ENCODE data around the gene ARMC5.

The ARMC5 gene

DNA sequence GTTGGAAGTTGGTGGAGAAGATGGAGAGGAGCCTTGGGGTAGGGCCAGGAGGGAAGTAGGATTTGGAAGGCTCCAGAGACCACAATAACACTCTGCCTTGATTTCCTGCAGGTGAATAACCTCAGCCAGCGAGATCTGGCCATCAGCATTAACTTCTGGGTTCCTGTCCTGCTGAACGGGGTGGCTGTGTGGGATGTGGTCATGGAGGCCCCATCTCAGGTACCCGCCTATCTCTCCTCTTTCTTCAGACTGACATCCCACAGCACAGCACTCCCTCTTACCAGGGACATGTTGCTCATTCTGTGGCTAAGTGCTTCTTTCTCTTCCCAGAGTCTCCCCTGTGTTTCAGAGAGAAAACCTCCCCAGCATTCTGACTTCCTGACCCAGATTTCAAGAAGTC lies 36.1 kb upstream of the ARMC5 start:
- TF ChIP-seq, protein P1, sequence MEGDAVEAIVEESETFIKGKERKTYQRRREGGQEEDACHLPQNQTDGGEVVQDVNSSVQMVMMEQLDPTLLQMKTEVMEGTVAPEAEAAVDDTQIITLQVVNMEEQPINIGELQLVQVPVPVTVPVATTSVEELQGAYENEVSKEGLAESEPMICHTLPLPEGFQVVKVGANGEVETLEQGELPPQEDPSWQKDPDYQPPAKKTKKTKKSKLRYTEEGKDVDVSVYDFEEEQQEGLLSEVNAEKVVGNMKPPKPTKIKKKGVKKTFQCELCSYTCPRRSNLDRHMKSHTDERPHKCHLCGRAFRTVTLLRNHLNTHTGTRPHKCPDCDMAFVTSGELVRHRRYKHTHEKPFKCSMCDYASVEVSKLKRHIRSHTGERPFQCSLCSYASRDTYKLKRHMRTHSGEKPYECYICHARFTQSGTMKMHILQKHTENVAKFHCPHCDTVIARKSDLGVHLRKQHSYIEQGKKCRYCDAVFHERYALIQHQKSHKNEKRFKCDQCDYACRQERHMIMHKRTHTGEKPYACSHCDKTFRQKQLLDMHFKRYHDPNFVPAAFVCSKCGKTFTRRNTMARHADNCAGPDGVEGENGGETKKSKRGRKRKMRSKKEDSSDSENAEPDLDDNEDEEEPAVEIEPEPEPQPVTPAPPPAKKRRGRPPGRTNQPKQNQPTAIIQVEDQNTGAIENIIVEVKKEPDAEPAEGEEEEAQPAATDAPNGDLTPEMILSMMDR (IDR thresholded peaks at IDR 0.05; ENCODE audit: insufficient read depth, low read depth, low read length, missing control alignments): no peak
- no peak for DNase-seq (ENCODE audit: low read depth)

DNA sequence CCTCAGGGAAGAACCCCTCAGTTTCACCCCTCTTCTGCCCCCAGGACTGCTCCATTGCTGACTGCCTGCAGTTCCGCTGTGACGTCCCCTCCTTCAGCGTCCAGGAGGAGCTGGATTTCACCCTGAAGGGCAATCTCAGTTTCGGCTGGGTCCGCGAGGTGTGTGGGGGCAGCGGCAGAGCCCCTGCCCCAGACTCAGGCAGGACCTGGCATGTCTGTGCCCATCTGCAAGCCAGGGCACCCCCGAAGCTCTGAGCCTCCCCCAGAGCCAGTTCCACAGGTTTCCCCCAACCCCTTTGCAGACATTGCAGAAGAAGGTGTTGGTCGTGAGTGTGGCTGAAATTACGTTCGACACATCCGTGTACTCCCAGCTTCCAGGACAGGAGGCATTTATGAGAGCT lies 35.5 kb upstream of the ARMC5 start:
- TF ChIP-seq, protein P1 (IDR thresholded peaks at IDR 0.05; ENCODE audit: insufficient read depth, low read depth, low read length, missing control alignments): no peak
- DNase-seq (ENCODE audit: low read depth): no peak
- H3K4me3 ChIP-seq (ENCODE audit: low read depth, low read length): no peak overlapping the region

More for the DNA sequence above, 36.1 kb upstream of the ARMC5 start:
- H3K4me3 ChIP-seq (ENCODE audit: low read depth, low read length): no peak overlapping the region

DNA sequence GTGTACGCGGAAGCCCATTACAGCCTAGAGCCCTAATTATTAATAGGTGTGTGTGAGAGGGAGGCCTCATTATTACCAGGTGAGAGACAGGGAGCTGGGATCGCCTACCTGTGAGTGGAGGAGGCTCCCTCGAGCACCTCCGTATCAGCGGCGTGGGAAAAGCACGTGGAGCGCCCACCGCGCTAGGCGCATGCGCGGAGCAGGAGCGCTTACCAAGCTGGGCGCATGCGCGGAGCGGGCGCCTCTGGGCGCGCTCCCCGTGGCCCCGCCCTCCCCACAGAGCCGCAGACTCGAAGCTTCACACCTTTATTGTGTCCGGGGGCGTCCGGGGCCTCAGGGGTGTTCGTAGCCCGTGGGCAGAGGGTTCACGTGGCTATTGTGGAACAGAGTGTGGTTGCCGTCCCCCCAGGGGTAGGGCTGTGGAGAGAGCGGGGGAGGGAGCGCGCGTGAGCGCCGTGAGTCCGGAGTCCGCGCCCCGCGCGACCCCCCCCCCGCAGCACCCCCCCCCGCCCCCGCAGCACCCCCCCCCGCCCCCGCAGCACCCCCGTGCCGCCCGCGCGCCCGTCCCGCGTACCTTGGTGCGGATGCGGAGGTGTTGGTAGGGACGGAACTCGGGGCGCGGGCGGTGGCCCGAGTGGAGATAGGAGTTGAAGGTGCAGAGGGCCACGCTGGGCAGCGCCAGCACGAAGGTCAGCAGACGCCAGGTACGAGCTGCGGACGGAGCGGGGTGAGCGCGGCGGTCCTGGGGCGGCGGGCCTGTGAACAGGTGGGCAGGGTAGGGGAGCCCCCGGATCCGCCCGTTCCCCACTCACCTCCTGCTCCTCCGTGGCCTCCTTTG lies 31.6 kb upstream of the ARMC5 start:
- TF ChIP-seq, protein P1 (IDR thresholded peaks at IDR 0.05; ENCODE audit: insufficient read depth, low read depth, low read length, missing control alignments): no peak
- no peak for DNase-seq (ENCODE audit: low read depth)
- no peak overlapping the region for H3K4me3 ChIP-seq (ENCODE audit: low read depth, low read length)

DNA sequence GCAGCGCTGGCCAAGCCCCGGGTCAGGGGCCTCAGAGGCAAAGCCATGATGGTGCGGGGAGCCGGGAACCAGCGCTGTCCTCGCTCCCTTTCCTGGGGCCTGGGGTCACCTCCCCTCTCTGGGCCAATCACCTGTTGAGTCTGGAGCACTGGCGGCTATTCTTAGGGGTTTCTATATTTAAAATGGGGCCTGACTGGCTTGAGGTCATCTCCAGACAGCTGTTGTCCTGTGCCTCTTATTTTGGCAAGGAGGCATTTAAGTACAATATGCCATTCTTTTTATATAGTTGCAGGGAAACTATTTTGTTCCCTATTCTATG lies 31.1 kb upstream of the ARMC5 start, which contains the start of gene COX6A2:
Gene COX6A2 (minus strand): TSS at position 82 of the 319 bp plus-strand sequence. CDS start 35 bp downstream, at position 47.
- no peak within 1 kb of the TSS for H3K4me3 ChIP-seq (ENCODE audit: low read depth, low read length)
- no peak for DNase-seq (ENCODE audit: low read depth)
- TF ChIP-seq, protein P1 (IDR thresholded peaks at IDR 0.05; ENCODE audit: insufficient read depth, low read depth, low read length, missing control alignments): no peak

- DNase-seq (ENCODE audit: low read depth): no peak
- H3K4me3 ChIP-seq (ENCODE audit: low read depth, low read length): no peak overlapping the region
- TF ChIP-seq, protein P1 (IDR thresholded peaks at IDR 0.05; ENCODE audit: insufficient read depth, low read depth, low read length, missing control alignments): no peak
These were observed 30.6 kb upstream of the ARMC5 start for GRCh38 chr16:31428638-31429247.

- no peak overlapping the region for H3K4me3 ChIP-seq (ENCODE audit: low read depth, low read length)
- TF ChIP-seq, protein P1 (IDR thresholded peaks at IDR 0.05; ENCODE audit: insufficient read depth, low read depth, low read length, missing control alignments): no peak
- no peak for DNase-seq (ENCODE audit: low read depth)
These were observed 30.0 kb upstream of the ARMC5 start for GRCh38 chr16:31429314-31429713.

Measured in GM12865 (cell line).